HEK293 (cell line): ENCODE results near the gene MPO.

Source experiments
- CTCF ChIA-PET: fragments of 350-600 bp; formaldehyde crosslinking; extraction: SDS; loops from one replicate; lab custom pipeline; 2021; ENCODE audit warnings: antibody characterized with exemption; lab: Yijun Ruan, JAX
- POLR2A ChIA-PET: fragments of 300-600 bp; formaldehyde crosslinking; extraction: SDS; loops from one replicate; lab custom pipeline; 2020; ENCODE audit warnings: antibody characterized with exemption, inconsistent platforms; lab: Yijun Ruan, JAX
- H3K27ac ChIP-seq: fragments of 200-500 bp; sonication (Bioruptor generic); 2 replicates; pipeline ENCODE4 v1.5.1; 2014; ENCODE audit warnings: low read depth, low read length, control low read depth, inconsistent platforms; ENCODE audit errors: extremely low read depth
- H3K36me3 ChIP-seq, 2 experiments: fragments of 200-500 bp in 1 of 2; sonication (Bioruptor generic) in 1 of 2; 1 replicate in 1 of 2; 2 replicates in 1 of 2; pipeline ENCODE4 v1.5.1; 2014 to 2017; ENCODE audit warnings: inconsistent platforms in 2 of 2, low read length in 2 of 2; ENCODE audit not compliant: control insufficient read depth in 2 of 2, insufficient read depth in 1 of 2
- H3K4me1 ChIP-seq: fragments of 200-500 bp; sonication (Bioruptor generic); 2 replicates; pipeline ENCODE4 v1.5.1; 2014; ENCODE audit warnings: mild to moderate bottlenecking, low read length, inconsistent platforms; ENCODE audit not compliant: control insufficient read depth, insufficient read depth
- H3K4me3 ChIP-seq: 2 replicates; pipeline ENCODE4 v1.5.1; 2011; ENCODE audit warnings: low read depth, mild to moderate bottlenecking, control low read depth, low read length, moderate library complexity
- H3K9me3 ChIP-seq: fragments of 200-500 bp; sonication (Bioruptor generic); 2 replicates; pipeline ENCODE4 v1.5.1; 2014; ENCODE audit warnings: low read depth, low read length, inconsistent platforms; ENCODE audit not compliant: control insufficient read depth, insufficient read depth
- BCL11A ChIP-seq: fragments of 450-650 bp; formaldehyde crosslinking; IDR thresholded peaks from 2 replicates; pipeline ENCODE4 v1.5.1; 2016; ENCODE audit warnings: low read depth, missing biosample characterization, missing genetic modification characterization
- GFI1B ChIP-seq: fragments of 450-650 bp; formaldehyde crosslinking; IDR thresholded peaks from 2 replicates; pipeline ENCODE4 v1.5.1; 2016; ENCODE audit warnings: missing biosample characterization, missing genetic modification characterization
- KLF7 ChIP-seq: fragments of 450-650 bp; formaldehyde crosslinking; IDR thresholded peaks from 2 replicates; pipeline ENCODE4 v1.5.1; 2016; ENCODE audit warnings: missing biosample characterization, missing genetic modification characterization, borderline replicate concordance
- KLF9 ChIP-seq: fragments of 450-650 bp; formaldehyde crosslinking; IDR thresholded peaks from 2 replicates; pipeline ENCODE4 v1.5.1; 2016; ENCODE audit warnings: missing biosample characterization, missing genetic modification characterization, low read depth
- OVOL3 ChIP-seq: fragments of 450-650 bp; formaldehyde crosslinking; IDR thresholded peaks from 2 replicates; pipeline ENCODE4 v1.5.1; 2016; ENCODE audit warnings: missing biosample characterization, missing genetic modification characterization
- TRIM28 ChIP-seq: IDR thresholded peaks from 2 replicates; pipeline ENCODE4 v1.6.1; 2011; ENCODE audit warnings: low read length, control low read depth, borderline replicate concordance
- ZBTB17 ChIP-seq: fragments of 450-650 bp; formaldehyde crosslinking; IDR thresholded peaks from 2 replicates; pipeline ENCODE4 v1.5.1; 2016; ENCODE audit warnings: missing biosample characterization, missing genetic modification characterization
- ZEB2 ChIP-seq: fragments of 450-650 bp; formaldehyde crosslinking; IDR thresholded peaks from 2 replicates; pipeline ENCODE4 v1.5.1; 2016; ENCODE audit warnings: missing biosample characterization, missing genetic modification characterization
- ZFP41 ChIP-seq: fragments of 450-650 bp; formaldehyde crosslinking; IDR thresholded peaks from 2 replicates; pipeline ENCODE4 v1.5.1; 2016; ENCODE audit warnings: missing biosample characterization, missing genetic modification characterization, borderline replicate concordance
- ZNF132 ChIP-seq: fragments of 450-650 bp; formaldehyde crosslinking; IDR thresholded peaks from 2 replicates; pipeline ENCODE4 v1.5.1; 2017; ENCODE audit warnings: missing biosample characterization, missing genetic modification characterization, borderline replicate concordance
- ZNF157 ChIP-seq: fragments of 450-650 bp; formaldehyde crosslinking; IDR thresholded peaks from 2 replicates; pipeline ENCODE4 v1.5.1; 2016; ENCODE audit warnings: missing biosample characterization, missing genetic modification characterization
- ZNF175 ChIP-seq: fragments of 450-650 bp; formaldehyde crosslinking; IDR thresholded peaks from 2 replicates; pipeline ENCODE4 v1.5.1; 2016; ENCODE audit warnings: missing biosample characterization, missing genetic modification characterization
- ZNF266 ChIP-seq: fragments of 450-650 bp; formaldehyde crosslinking; IDR thresholded peaks from 2 replicates; pipeline ENCODE4 v1.5.1; 2016; ENCODE audit warnings: missing biosample characterization, missing genetic modification characterization, low read depth
- ZNF292 ChIP-seq: fragments of 450-650 bp; formaldehyde crosslinking; IDR thresholded peaks from 2 replicates; pipeline ENCODE4 v1.5.1; 2016; ENCODE audit warnings: low read depth, missing biosample characterization, missing genetic modification characterization, borderline replicate concordance
- ZNF366 ChIP-seq: fragments of 450-650 bp; formaldehyde crosslinking; conservative IDR thresholded peaks from 2 replicates; pipeline ENCODE4 v1.5.1; 2016; ENCODE audit warnings: missing biosample characterization, missing genetic modification characterization
- ZNF561 ChIP-seq: fragments of 450-650 bp; IDR thresholded peaks from 2 replicates; pipeline ENCODE4 v1.5.1; 2018; ENCODE audit warnings: missing biosample characterization, missing genetic modification characterization, borderline replicate concordance
- ZNF843 ChIP-seq: fragments of 450-650 bp; formaldehyde crosslinking; IDR thresholded peaks from 2 replicates; pipeline ENCODE4 v1.5.1; 2016; ENCODE audit warnings: missing biosample characterization, missing genetic modification characterization
- ZSCAN16 ChIP-seq: fragments of 450-650 bp; formaldehyde crosslinking; IDR thresholded peaks from 2 replicates; pipeline ENCODE4 v1.5.1; 2016; ENCODE audit warnings: missing biosample characterization, missing genetic modification characterization
- TF ChIP-seq, protein P1 (sequence below): fragments of 450-650 bp; formaldehyde crosslinking; IDR thresholded peaks from 2 replicates; pipeline ENCODE4 v1.5.1; 2016; ENCODE audit warnings: missing biosample characterization, missing genetic modification characterization
- TF ChIP-seq, protein P2 (sequence below): sonication (generic); formaldehyde crosslinking; IDR thresholded peaks from 2 replicates; pipeline ENCODE4 v1.8.1; 2022; ENCODE audit warnings: mild to moderate bottlenecking, moderate library complexity, missing genetic modification reagents
- TF ChIP-seq, protein P3 (sequence below): fragments of 450-650 bp; formaldehyde crosslinking; IDR thresholded peaks from 2 replicates; pipeline ENCODE4 v1.5.1; 2016; ENCODE audit warnings: missing biosample characterization, missing genetic modification characterization
- TF ChIP-seq, protein P4 (sequence below): fragments of 450-650 bp; formaldehyde crosslinking; IDR thresholded peaks from 2 replicates; pipeline ENCODE4 v1.5.1; 2016; ENCODE audit warnings: missing biosample characterization, missing genetic modification characterization
- TF ChIP-seq, protein P5 (sequence below): fragments of 450-650 bp; formaldehyde crosslinking; IDR thresholded peaks from 2 replicates; pipeline ENCODE4 v1.5.1; 2016; ENCODE audit warnings: missing biosample characterization, missing genetic modification characterization
- TF ChIP-seq, protein P6 (sequence below): fragments of 450-650 bp; formaldehyde crosslinking; IDR thresholded peaks from 2 replicates; pipeline ENCODE4 v1.5.1; 2016; ENCODE audit warnings: missing biosample characterization, missing genetic modification characterization, borderline replicate concordance

MPO gene

DNA sequence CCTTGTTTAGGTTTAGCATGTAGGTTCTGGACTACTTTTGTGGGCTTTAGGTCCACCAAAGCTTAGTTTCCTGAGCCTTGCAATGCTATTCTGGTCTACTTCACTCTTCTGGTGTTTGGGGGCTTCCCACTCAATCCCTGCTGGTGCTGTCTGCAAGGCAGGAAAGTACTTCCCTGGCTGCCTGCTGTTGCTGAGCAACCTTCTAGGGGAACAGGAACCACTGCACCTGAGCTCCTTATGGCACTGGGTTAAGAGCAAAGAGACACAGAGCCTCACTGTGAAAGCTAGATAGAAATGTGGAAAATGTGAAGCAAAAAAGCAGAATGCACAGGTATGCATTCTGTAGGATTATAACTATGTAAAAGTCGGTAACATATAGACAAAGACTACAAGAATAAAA lies 17.0 kb downstream of the MPO start (continued):
- TF ChIP-seq ZSCAN16 (tag by site-specific recombination) (no peak), GFI1B (tag by site-specific recombination) (no peak)

DNA sequence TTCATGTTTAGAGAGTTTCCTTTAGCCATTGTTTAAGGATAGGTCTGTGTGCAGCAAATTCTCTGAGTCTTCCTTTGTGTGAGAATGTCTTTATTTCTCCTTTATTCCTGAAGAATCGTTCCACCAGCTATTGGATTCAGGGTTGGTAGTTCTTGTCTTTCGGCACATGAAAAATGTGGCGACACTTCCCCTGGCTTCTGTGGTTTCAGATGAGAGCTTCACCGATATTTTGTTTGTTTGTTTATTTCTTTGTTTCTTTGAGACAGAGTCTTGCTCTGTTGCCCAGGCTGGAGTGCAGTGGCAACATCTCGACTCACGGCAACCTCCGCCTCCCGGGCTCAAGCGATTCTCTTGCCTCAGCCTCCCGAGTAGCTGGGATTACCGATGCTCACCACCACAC lies 18.6 kb downstream of the MPO start:
- ChIA-PET CTCF (no interaction called here), POLR2A (no interaction called here)
- TF ChIP-seq ZNF157 (tag by site-specific recombination) (no peak), ZNF132 (tag by site-specific recombination) (no peak), ZNF266 (tag by site-specific recombination) (no peak), KLF7 (tag by site-specific recombination) (no peak), ZFP41 (no peak), ZNF292 (no peak), ZEB2 (no peak), ZNF561 (tag by site-specific recombination) (no peak), KLF9 (tag by site-specific recombination) (no peak), OVOL3 (tag by site-specific recombination) (no peak), ZNF366 (tag by site-specific recombination) (no peak), ZNF843 (no peak), ZBTB17 (tag by site-specific recombination) (no peak), ZNF175 (tag by site-specific recombination) (no peak)
- TF ChIP-seq, protein P1, sequence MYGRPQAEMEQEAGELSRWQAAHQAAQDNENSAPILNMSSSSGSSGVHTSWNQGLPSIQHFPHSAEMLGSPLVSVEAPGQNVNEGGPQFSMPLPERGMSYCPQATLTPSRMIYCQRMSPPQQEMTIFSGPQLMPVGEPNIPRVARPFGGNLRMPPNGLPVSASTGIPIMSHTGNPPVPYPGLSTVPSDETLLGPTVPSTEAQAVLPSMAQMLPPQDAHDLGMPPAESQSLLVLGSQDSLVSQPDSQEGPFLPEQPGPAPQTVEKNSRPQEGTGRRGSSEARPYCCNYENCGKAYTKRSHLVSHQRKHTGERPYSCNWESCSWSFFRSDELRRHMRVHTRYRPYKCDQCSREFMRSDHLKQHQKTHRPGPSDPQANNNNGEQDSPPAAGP (tag by site-specific recombination), result no peak
- TF ChIP-seq, protein P2, sequence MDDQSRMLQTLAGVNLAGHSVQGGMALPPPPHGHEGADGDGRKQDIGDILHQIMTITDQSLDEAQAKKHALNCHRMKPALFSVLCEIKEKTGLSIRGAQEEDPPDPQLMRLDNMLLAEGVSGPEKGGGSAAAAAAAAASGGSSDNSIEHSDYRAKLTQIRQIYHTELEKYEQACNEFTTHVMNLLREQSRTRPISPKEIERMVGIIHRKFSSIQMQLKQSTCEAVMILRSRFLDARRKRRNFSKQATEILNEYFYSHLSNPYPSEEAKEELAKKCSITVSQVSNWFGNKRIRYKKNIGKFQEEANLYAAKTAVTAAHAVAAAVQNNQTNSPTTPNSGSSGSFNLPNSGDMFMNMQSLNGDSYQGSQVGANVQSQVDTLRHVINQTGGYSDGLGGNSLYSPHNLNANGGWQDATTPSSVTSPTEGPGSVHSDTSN (CRISPR knock-in tag), result no peak
- TF ChIP-seq, protein P3, sequence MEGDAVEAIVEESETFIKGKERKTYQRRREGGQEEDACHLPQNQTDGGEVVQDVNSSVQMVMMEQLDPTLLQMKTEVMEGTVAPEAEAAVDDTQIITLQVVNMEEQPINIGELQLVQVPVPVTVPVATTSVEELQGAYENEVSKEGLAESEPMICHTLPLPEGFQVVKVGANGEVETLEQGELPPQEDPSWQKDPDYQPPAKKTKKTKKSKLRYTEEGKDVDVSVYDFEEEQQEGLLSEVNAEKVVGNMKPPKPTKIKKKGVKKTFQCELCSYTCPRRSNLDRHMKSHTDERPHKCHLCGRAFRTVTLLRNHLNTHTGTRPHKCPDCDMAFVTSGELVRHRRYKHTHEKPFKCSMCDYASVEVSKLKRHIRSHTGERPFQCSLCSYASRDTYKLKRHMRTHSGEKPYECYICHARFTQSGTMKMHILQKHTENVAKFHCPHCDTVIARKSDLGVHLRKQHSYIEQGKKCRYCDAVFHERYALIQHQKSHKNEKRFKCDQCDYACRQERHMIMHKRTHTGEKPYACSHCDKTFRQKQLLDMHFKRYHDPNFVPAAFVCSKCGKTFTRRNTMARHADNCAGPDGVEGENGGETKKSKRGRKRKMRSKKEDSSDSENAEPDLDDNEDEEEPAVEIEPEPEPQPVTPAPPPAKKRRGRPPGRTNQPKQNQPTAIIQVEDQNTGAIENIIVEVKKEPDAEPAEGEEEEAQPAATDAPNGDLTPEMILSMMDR (tag by site-specific recombination), result no peak
- H3K9me3 ChIP-seq, result peaks cover 3% of the 10 kb centered on the region; the same call in 1 of the 2 replicates
- H3K4me1 ChIP-seq, result no peaks in the 10 kb centered on the region
- H3K4me3 ChIP-seq, result no peak overlapping the region
- no peaks in the 10 kb centered on the region for H3K36me3 ChIP-seq
- H3K27ac ChIP-seq, result no peak overlapping the region

DNA sequence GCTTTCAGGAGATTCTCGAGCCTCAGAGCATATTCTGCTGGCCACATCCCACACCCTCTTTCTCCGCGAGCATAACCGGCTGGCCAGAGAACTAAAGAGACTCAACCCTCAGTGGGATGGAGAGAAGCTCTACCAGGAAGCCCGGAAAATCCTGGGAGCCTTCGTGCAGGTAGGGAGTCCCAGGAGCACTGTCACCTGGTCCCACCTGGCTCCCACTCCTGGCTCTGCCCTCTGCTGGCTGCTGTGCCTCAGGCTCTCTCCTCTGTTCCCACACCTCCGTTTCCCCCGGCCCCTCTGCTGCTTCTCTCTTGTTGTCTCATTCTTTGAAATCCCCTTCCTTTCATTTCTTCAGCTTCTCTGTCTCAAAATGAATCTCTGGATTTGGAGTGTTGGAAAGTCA lies 25.9 kb downstream of the MPO start:
- POLR2A ChIA-PET, result interaction anchor here (0.6 kb wide), 1 partner anchor 24 kb away, joined by 3 read pairs; no protein-coding TSS in a partner anchor
- CTCF ChIA-PET, result interaction anchor here (0.8 to 1.2 kb wide), 2 partner anchors 19 to 178 kb away, joined by 3 read pairs; no protein-coding TSS in a partner anchor
- no peak overlapping the region for H3K4me3 ChIP-seq

More for the DNA sequence above, 25.9 kb downstream of the MPO start:
- H3K27ac ChIP-seq, result no peak overlapping the region
- H3K36me3 ChIP-seq, result no peaks in the 10 kb centered on the region
- no peaks in the 10 kb centered on the region for H3K9me3 ChIP-seq
- TF ChIP-seq, protein P4, sequence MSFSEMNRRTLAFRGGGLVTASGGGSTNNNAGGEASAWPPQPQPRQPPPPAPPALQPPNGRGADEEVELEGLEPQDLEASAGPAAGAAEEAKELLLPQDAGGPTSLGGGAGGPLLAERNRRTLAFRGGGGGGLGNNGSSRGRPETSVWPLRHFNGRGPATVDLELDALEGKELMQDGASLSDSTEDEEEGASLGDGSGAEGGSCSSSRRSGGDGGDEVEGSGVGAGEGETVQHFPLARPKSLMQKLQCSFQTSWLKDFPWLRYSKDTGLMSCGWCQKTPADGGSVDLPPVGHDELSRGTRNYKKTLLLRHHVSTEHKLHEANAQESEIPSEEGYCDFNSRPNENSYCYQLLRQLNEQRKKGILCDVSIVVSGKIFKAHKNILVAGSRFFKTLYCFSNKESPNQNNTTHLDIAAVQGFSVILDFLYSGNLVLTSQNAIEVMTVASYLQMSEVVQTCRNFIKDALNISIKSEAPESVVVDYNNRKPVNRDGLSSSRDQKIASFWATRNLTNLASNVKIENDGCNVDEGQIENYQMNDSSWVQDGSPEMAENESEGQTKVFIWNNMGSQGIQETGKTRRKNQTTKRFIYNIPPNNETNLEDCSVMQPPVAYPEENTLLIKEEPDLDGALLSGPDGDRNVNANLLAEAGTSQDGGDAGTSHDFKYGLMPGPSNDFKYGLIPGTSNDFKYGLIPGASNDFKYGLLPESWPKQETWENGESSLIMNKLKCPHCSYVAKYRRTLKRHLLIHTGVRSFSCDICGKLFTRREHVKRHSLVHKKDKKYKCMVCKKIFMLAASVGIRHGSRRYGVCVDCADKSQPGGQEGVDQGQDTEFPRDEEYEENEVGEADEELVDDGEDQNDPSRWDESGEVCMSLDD (tag by site-specific recombination), result no peak
- TF ChIP-seq TRIM28 (no peak), BCL11A (no peak)
- TF ChIP-seq, protein P5, sequence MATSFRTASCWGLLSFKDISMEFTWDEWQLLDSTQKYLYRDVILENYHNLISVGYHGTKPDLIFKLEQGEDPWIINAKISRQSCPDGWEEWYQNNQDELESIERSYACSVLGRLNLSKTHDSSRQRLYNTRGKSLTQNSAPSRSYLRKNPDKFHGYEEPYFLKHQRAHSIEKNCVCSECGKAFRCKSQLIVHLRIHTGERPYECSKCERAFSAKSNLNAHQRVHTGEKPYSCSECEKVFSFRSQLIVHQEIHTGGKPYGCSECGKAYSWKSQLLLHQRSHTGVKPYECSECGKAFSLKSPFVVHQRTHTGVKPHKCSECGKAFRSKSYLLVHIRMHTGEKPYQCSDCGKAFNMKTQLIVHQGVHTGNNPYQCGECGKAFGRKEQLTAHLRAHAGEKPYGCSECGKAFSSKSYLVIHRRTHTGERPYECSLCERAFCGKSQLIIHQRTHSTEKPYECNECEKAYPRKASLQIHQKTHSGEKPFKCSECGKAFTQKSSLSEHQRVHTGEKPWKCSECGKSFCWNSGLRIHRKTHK (tag by site-specific recombination), result no peak
- TF ChIP-seq, protein P6, sequence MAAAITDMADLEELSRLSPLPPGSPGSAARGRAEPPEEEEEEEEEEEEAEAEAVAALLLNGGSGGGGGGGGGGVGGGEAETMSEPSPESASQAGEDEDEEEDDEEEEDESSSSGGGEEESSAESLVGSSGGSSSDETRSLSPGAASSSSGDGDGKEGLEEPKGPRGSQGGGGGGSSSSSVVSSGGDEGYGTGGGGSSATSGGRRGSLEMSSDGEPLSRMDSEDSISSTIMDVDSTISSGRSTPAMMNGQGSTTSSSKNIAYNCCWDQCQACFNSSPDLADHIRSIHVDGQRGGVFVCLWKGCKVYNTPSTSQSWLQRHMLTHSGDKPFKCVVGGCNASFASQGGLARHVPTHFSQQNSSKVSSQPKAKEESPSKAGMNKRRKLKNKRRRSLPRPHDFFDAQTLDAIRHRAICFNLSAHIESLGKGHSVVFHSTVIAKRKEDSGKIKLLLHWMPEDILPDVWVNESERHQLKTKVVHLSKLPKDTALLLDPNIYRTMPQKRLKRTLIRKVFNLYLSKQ (tag by site-specific recombination), result no peak
- H3K4me1 ChIP-seq, result no peaks in the 10 kb centered on the region
